ENCODE data around the gene NCKAP5. TPM values are rescaled to one million over a fixed set of nuclear protein-coding genes. Genes with fewer than 3 reads are reported as not detected.

The NCKAP5 gene
- total and polyA plus RNA-seq, 2 of the 8 experiments (the other 6 are each of a cell fraction or from before 2014, with no cell fraction given) = 0.27 to 0.86 TPM

DNA sequence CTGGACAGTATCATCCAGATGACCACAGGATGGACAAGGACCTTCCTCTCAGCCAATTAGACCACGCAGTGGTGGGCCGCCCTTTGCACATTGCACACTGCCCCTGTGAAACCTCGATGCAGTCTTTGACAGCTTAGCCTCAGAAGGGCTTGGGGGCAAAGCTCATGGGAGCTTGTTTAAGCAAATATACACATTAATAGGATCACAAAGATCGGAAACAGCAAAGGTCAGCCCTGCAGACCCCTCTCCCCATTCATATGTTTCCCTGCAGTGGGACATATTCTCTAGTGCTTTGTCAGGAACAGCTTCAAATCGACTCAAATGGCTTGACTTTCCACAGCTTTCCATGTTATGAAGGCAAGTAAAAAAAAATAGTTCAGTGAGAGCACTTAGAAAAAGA is 708.7 kb downstream of the NCKAP5 start (continued):
- TF ChIP-seq, protein P1, sequence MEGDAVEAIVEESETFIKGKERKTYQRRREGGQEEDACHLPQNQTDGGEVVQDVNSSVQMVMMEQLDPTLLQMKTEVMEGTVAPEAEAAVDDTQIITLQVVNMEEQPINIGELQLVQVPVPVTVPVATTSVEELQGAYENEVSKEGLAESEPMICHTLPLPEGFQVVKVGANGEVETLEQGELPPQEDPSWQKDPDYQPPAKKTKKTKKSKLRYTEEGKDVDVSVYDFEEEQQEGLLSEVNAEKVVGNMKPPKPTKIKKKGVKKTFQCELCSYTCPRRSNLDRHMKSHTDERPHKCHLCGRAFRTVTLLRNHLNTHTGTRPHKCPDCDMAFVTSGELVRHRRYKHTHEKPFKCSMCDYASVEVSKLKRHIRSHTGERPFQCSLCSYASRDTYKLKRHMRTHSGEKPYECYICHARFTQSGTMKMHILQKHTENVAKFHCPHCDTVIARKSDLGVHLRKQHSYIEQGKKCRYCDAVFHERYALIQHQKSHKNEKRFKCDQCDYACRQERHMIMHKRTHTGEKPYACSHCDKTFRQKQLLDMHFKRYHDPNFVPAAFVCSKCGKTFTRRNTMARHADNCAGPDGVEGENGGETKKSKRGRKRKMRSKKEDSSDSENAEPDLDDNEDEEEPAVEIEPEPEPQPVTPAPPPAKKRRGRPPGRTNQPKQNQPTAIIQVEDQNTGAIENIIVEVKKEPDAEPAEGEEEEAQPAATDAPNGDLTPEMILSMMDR (IDR thresholded peaks at IDR 0.05; ENCODE audit: control extremely low read depth in 1 of 3, insufficient read depth in 1 of 3, low read depth in 1 of 3, low read length in 3 of 3) = no peak
- TF ChIP-seq, protein P2, sequence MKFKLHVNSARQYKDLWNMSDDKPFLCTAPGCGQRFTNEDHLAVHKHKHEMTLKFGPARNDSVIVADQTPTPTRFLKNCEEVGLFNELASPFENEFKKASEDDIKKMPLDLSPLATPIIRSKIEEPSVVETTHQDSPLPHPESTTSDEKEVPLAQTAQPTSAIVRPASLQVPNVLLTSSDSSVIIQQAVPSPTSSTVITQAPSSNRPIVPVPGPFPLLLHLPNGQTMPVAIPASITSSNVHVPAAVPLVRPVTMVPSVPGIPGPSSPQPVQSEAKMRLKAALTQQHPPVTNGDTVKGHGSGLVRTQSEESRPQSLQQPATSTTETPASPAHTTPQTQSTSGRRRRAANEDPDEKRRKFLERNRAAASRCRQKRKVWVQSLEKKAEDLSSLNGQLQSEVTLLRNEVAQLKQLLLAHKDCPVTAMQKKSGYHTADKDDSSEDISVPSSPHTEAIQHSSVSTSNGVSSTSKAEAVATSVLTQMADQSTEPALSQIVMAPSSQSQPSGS (IDR thresholded peaks at IDR 0.05; ENCODE audit: low read length) = no peak
- TF ChIP-seq SRF (IDR thresholded peaks at IDR 0.05; ENCODE audit: low read depth, low read length) = no peak
- no peak for TF ChIP-seq RBBP5 (IDR thresholded peaks at IDR 0.05; ENCODE audit: borderline replicate concordance, low read depth, low read length)
